Endothelial cell of umbilical vein (primary cell): ENCODE measurements around the gene PTPRU. TPM values are rescaled to one million over a fixed set of nuclear protein-coding genes. Genes with fewer than 3 reads are reported as not detected.

ENCODE experiments used
- BruUV-seq: library from RNA; stranded (reverse); fragments of 400-500 nt; replicated peaks from 2 replicates; lab custom pipeline; 2021; lab: Mats Ljungman, UMichigan
- CTCF ChIA-PET: fragments of 300-600, 350-600 bp; sonication (Branson Sonifier 250); formaldehyde crosslinking; loops from one replicate; lab custom pipeline; 2021; ENCODE audit warnings: antibody characterized with exemption, inconsistent platforms; lab: Charles Lee
- POLR2A ChIA-PET: fragments of 300-600, 350-600 bp; sonication (Branson Sonifier 250); formaldehyde crosslinking; loops from one replicate; lab custom pipeline; 2021; ENCODE audit warnings: antibody characterized with exemption, inconsistent platforms; lab: Charles Lee
- DNase-seq: peaks from one replicate; pipeline ENCODE4 v3.0.0-alpha.2; 2011; ENCODE audit warnings: low read depth, low spot score
- FAIRE-seq: peaks from 2 replicates; lab custom pipeline; 2011; peaks lifted over from hg19 to GRCh38; lab: Jason Lieb, UNC
- H2AFZ ChIP-seq: 2 replicates; pipeline ENCODE4 v1.6.0; 2012; ENCODE audit warnings: low read depth, low read length, control low read depth, inconsistent platforms
- H3K27ac ChIP-seq: 2 replicates; pipeline ENCODE4 v1.5.1; 2011; ENCODE audit warnings: low read depth, mild to moderate bottlenecking, control low read depth, low read length, moderate library complexity; ENCODE audit not compliant: insufficient read depth
- H3K27me3 ChIP-seq, 2 experiments: 2 replicates each; pipeline versions ENCODE4 v1.6.0 to v1.6.1; 2011; ENCODE audit warnings: low read length in 2 of 2, mixed read lengths in 1 of 2; ENCODE audit not compliant: control insufficient read depth in 2 of 2, insufficient read depth in 2 of 2
- H3K36me3 ChIP-seq, 2 experiments: 2 replicates in 1 of 2; 3 replicates in 1 of 2; pipeline ENCODE4 v1.5.1; 2011; ENCODE audit warnings: low read length in 2 of 2, mild to moderate bottlenecking in 1 of 2, moderate library complexity in 1 of 2; ENCODE audit not compliant: control insufficient read depth in 2 of 2, insufficient read depth in 2 of 2; ENCODE audit errors: extremely low read depth in 1 of 2
- H3K4me1 ChIP-seq: 3 replicates; pipeline ENCODE4 v1.5.1; 2011; ENCODE audit warnings: mild to moderate bottlenecking, low read length; ENCODE audit not compliant: control insufficient read depth, insufficient read depth; ENCODE audit errors: extremely low read depth
- H3K4me2 ChIP-seq: 2 replicates; pipeline ENCODE4 v1.6.1; 2011; ENCODE audit warnings: low read length, control low read depth, mixed read lengths; ENCODE audit not compliant: insufficient read depth
- H3K4me3 ChIP-seq, 3 experiments: fragments of 200-600 bp in 1 of 3; sonication (generic), shearing (Covaris generic) in 1 of 3; replicated peaks in 1 of 3; 2 replicates each; pipeline ENCODE4 v1.5.1; 2011 to 2016; ENCODE audit warnings: control low read depth in 3 of 3, low read length in 3 of 3, mild to moderate bottlenecking in 2 of 3, inconsistent platforms in 1 of 3, low read depth in 1 of 3, moderate library complexity in 1 of 3; ENCODE audit not compliant: insufficient read depth in 1 of 3
- H3K79me2 ChIP-seq: 2 replicates; pipeline ENCODE4 v1.6.0; 2012; ENCODE audit warnings: low read length, inconsistent platforms; ENCODE audit not compliant: control insufficient read depth, insufficient read depth
- H3K9ac ChIP-seq: replicated peaks from 2 replicates; pipeline ENCODE3; 2011; ENCODE audit warnings: low read length, control low read depth; ENCODE audit not compliant: insufficient read depth; ENCODE audit errors: extremely low read depth
- H3K9me1 ChIP-seq: replicated peaks from 3 replicates; pipeline ENCODE4 v1.6.0; 2011; ENCODE audit warnings: mild to moderate bottlenecking, low read length; ENCODE audit not compliant: control insufficient read depth, insufficient read depth; ENCODE audit errors: extremely low read depth
- H3K9me3 ChIP-seq: replicated peaks from 2 replicates; pipeline ENCODE4 v1.5.1; 2012; ENCODE audit warnings: low read length, inconsistent platforms; ENCODE audit not compliant: control insufficient read depth, insufficient read depth
- H4K20me1 ChIP-seq: replicated peaks from 2 replicates; pipeline ENCODE3; 2011; ENCODE audit warnings: mild to moderate bottlenecking, low read length; ENCODE audit not compliant: control insufficient read depth, insufficient read depth; ENCODE audit errors: extremely low read depth
- CTCF ChIP-seq, 2 donors: IDR thresholded peaks; 1 replicate in 1 of 2; 2 replicates in 1 of 2; pipeline ENCODE4 v1.5.1; 2011; ENCODE audit warnings: low read length in 2 of 2, mild to moderate bottlenecking in 2 of 2, moderate library complexity in 2 of 2, control low read depth in 1 of 2, inconsistent platforms in 1 of 2, low read depth in 1 of 2; ENCODE audit not compliant: insufficient read depth in 1 of 2; ENCODE audit errors: extremely low read depth in 1 of 2
- EZH2 ChIP-seq: IDR thresholded peaks from 2 replicates; pipeline ENCODE4 v1.6.1; 2012; ENCODE audit warnings: borderline replicate concordance, low read depth, mild to moderate bottlenecking, moderate library complexity, low read length, inconsistent platforms; ENCODE audit not compliant: severe bottlenecking
- FOS ChIP-seq: IDR thresholded peaks from 2 replicates; pipeline ENCODE4 v1.6.1; 2011; ENCODE audit warnings: mild to moderate bottlenecking, low read length, moderate library complexity, borderline replicate concordance; ENCODE audit not compliant: insufficient read depth
- GATA2 ChIP-seq: IDR thresholded peaks from 2 replicates; pipeline ENCODE4 v1.7.0; 2011; ENCODE audit warnings: low read depth, mild to moderate bottlenecking, moderate library complexity, mixed read lengths, low read length; ENCODE audit not compliant: insufficient read length, insufficient read depth
- JUN ChIP-seq: IDR thresholded peaks from 2 replicates; pipeline ENCODE4 v1.6.1; 2011; ENCODE audit warnings: borderline replicate concordance, low read depth; ENCODE audit not compliant: insufficient read length, insufficient read depth
- MAX ChIP-seq: IDR thresholded peaks from 2 replicates; pipeline ENCODE4 v1.6.1; 2011; ENCODE audit not compliant: insufficient read depth, insufficient read length
- MYC ChIP-seq: IDR thresholded peaks from one replicate; pipeline ENCODE4 v1.6.1; 2011; ENCODE audit warnings: mild to moderate bottlenecking, low read depth, low read length
- POLR2A ChIP-seq: IDR thresholded peaks from 2 replicates; pipeline ENCODE4 v1.6.1; 2012; ENCODE audit warnings: low read depth, mild to moderate bottlenecking, control low read depth, low read length
- POLR2AphosphoS5 ChIP-seq: IDR thresholded peaks from 2 replicates; pipeline ENCODE4 v1.6.1; 2012; ENCODE audit warnings: low read depth, mild to moderate bottlenecking, control low read depth, low read length, moderate library complexity; ENCODE audit not compliant: insufficient read depth
- dilution Hi-C: fragments of 300-500 bp; cut with MboI; formaldehyde crosslinking; loops from one replicate; pipeline ENCODE4 v1.15.0; 2019; ENCODE audit warnings: low sequenced_read_pairs; ENCODE audit not compliant: extremely low pct_ligation_motif_present
- intact Hi-C: fragments of 100-400 bp; cut with micrococcal nuclease; formaldehyde crosslinking; loops from one replicate; pipeline ENCODE4 v1.10.0; 2022
- polyA plus RNA-seq, 4 experiments: library from polyadenylated mRNA; depleted of rRNA in 3 of 4; stranded (reverse) in 3 of 4; unstranded in 1 of 4; fragments of >200 nt; gene quantifications; 2 replicates each; pipeline versions ENCODE4 v1.2.1 to v1.2.3, GENCODE V29; 2011 to 2012; ENCODE audit warnings: missing spikeins in 1 of 4
- total RNA-seq: library from RNA; stranded (reverse); gene quantifications from 2 replicates; pipeline ENCODE4 v1.2.3, GENCODE V29; 2021

Gene PTPRU
- total and polyA plus RNA-seq, 2 donors (not counting 3 experiments of a cell fraction or from before 2014, with no cell fraction given) = 0.58 to 2.6 TPM

- dilution Hi-C loops = no loop called here
- no peak overlapping the region for H3K9ac ChIP-seq
- CTCF ChIA-PET = interaction anchor here (1.4 kb wide), 1 partner anchor 21 kb away, joined by 3 read pairs; no protein-coding TSS in a partner anchor
Observed at GRCh38 chr1:29311352-29312030, 75.2 kb downstream of the PTPRU start.

More at GRCh38 chr1:29311352-29312030, 75.2 kb downstream of the PTPRU start:
- Histone ChIP-seq H3K9me3 (no peaks in the 10 kb centered on the region), H2AFZ (no peak overlapping the region), H3K27me3 (no peaks in the 10 kb centered on the region), H3K4me3 (no peak overlapping the region), H4K20me1 (no peaks in the 10 kb centered on the region), H3K4me1 (no peaks in the 10 kb centered on the region), H3K27ac (no peak overlapping the region), H3K79me2 (no peaks in the 10 kb centered on the region), H3K36me3 (no peaks in the 10 kb centered on the region), H3K4me2 (no peak overlapping the region), H3K9me1 (no peaks in the 10 kb centered on the region)
- DNase-seq = no peak
- FAIRE-seq = no peak
- TF ChIP-seq POLR2AphosphoS5 = no peak
- no peak for TF ChIP-seq FOS
- TF ChIP-seq MAX = no peak
- no peak for TF ChIP-seq POLR2A
- TF ChIP-seq CTCF (IDR thresholded peaks at IDR 0.05; ENCODE audit: extremely low read depth in 1 of 2, insufficient read depth in 1 of 2, low read depth in 1 of 2, low read length in 2 of 2) = no peak
- no peak for TF ChIP-seq JUN
- no peak for TF ChIP-seq EZH2
- TF ChIP-seq MYC = no peak
- TF ChIP-seq GATA2 = no peak
- intact Hi-C loops = no loop called here
- no TSS peak for BruUV-seq
- POLR2A ChIA-PET = no interaction called here
